Smooth muscle cell (in vitro differentiated cells): ENCODE results near the gene BUB1. TPM values are rescaled to one million over a fixed set of nuclear protein-coding genes. Genes with fewer than 3 reads are reported as not detected.

Source experiments
- DNase-seq: peaks from one replicate; lab custom pipeline; 2025; ENCODE audit not compliant: unreplicated experiment; lab: John Stamatoyannopoulos, UW
- H2AFZ ChIP-seq: fragments of 200-600 bp; sonication (generic); 2 replicates; pipeline ENCODE4 v1.6.0; 2016; ENCODE audit warnings: antibody characterized with exemption, low read depth, mild to moderate bottlenecking
- H3F3A ChIP-seq: fragments of 200-600 bp; sonication (generic); 2 replicates; pipeline ENCODE4 v1.6.0; 2017; ENCODE audit warnings: antibody characterized with exemption, low read depth
- H3K27ac ChIP-seq: fragments of 200-600 bp; sonication (generic); 2 replicates; pipeline ENCODE4 v1.5.1; 2016; ENCODE audit warnings: low read depth, mild to moderate bottlenecking
- H3K27me3 ChIP-seq: fragments of 200-600 bp; sonication (generic); 2 replicates; pipeline ENCODE4 v1.6.1; 2016; ENCODE audit warnings: low read depth, mild to moderate bottlenecking
- H3K36me3 ChIP-seq: fragments of 200-600 bp; sonication (generic); 2 replicates; pipeline ENCODE4 v1.5.1; 2016; ENCODE audit warnings: low read depth
- H3K4me1 ChIP-seq: fragments of 200-600 bp; sonication (generic); 2 replicates; pipeline ENCODE4 v1.5.1; 2016; ENCODE audit warnings: low read depth
- H3K4me2 ChIP-seq: fragments of 200-600 bp; sonication (generic); 2 replicates; pipeline ENCODE4 v1.6.0; 2016; ENCODE audit warnings: mild to moderate bottlenecking
- H3K4me3 ChIP-seq: fragments of 200-600 bp; sonication (generic); 2 replicates; pipeline ENCODE4 v1.5.1; 2016; ENCODE audit warnings: mild to moderate bottlenecking
- H3K79me2 ChIP-seq: fragments of 200-600 bp; sonication (generic); 2 replicates; pipeline ENCODE4 v1.6.0; 2016; ENCODE audit warnings: low read depth, mild to moderate bottlenecking
- H3K9ac ChIP-seq: fragments of 200-600 bp; sonication (generic); 2 replicates; pipeline ENCODE4 v1.6.0; 2016; ENCODE audit warnings: low read depth
- H3K9me3 ChIP-seq: fragments of 200-600 bp; sonication (generic); replicated peaks from 2 replicates; pipeline ENCODE4 v1.5.1; 2016; ENCODE audit warnings: low read depth
- H4K20me1 ChIP-seq: fragments of 200-600 bp; sonication (generic); 2 replicates; pipeline ENCODE4 v1.6.0; 2016; ENCODE audit warnings: low read depth
- WGBS: methylation state at CpG from one replicate; pipeline ENCODE4 v1.1.7; 2016; ENCODE audit warnings: low lambda C conversion rate; 5-methylcytosine and 5-hydroxymethylcytosine counted together
- polyA plus RNA-seq: library from polyadenylated mRNA; unstranded; fragments of >200 nt; fragmentation: Nextera tagmentation; extraction: Ambion mirVana; gene quantifications from 2 replicates; pipeline ENCODE4 v1.2.1, GENCODE V29; 2016
- total RNA-seq: library from RNA; depleted of rRNA; stranded (reverse); fragments of >200 nt; gene quantifications from 2 replicates; pipeline ENCODE4 v1.2.3, GENCODE V29; 2014
- TF ChIP-seq, protein P1 (sequence below): fragments of 200-600 bp; sonication (generic); IDR thresholded peaks from 2 replicates; pipeline ENCODE4 v1.5.1; 2017; ENCODE audit warnings: borderline replicate concordance, mild to moderate bottlenecking, antibody characterized with exemption; ENCODE audit not compliant: insufficient read depth, poor library complexity, severe bottlenecking

The BUB1 gene
- total RNA-seq (18.6 and 20.8 TPM in 2 replicates), polyA plus RNA-seq (8.6 and 9.1 TPM in 2 replicates)

DNA sequence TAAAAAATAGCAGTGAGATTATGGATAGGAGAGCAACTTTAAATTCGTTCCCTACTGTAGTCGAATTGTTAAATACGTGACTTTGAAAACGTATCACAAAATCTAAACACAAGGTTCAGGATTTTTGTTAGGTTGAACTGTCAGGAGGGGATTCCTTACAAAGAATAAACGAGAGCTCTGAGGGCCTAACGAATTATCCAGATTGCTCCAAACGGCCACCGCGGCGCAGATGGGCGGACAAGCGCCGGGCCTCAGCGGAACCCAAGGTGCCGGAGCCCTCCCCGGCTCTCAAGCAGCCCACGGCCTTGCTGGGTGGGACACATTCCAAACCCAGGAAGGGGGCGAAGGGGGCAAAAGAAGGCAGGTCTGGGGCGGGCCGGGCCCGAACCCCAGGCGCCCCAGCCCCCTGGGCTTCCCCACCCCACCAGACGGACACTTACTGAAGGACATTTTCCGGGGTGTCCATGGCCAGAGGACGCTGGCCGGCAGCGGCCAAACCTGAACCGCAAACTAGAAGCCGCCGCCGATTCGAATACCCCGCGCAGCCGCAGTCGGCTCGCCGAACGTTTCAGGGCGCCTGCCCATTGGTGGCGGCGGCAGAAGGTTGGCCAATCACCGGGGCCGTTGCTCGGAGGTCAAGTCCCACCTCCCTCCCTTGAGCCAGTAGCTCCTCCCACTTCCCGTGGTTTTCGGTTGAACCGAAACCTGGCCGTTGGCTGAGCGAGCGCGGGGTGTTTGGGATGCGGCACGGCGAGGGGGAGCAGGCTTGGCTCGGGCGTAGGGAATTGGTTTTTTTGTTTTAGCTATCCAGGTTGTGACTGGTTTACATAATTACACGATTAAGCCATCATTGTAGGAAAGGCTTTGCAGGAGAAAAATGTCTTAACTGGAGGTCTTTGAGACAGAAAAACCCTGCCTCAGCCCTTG lies at the start of gene BUB1:
Gene BUB1 (minus strand): TSS at position 534 of the 927 bp plus-strand sequence. CDS start 68 bp downstream, at position 466.
- H3K36me3 ChIP-seq = no peaks in the 10 kb centered on the region
- peaks cover 26% of the 10 kb centered on the region for H3K4me1 ChIP-seq
- H3K4me2 ChIP-seq = peak within 1 kb of the TSS; percentile 92
- peak within 1 kb of the TSS; percentile 66 for H3K9ac ChIP-seq
- H3K79me2 ChIP-seq = peaks cover 31% of the 10 kb centered on the region
- peak within 1 kb of the TSS; percentile 68 for H3K27ac ChIP-seq
- H3K9me3 ChIP-seq = no peaks in the 10 kb centered on the region
- peak within 1 kb of the TSS; percentile 82 for H3K4me3 ChIP-seq
- TF ChIP-seq, protein P1, sequence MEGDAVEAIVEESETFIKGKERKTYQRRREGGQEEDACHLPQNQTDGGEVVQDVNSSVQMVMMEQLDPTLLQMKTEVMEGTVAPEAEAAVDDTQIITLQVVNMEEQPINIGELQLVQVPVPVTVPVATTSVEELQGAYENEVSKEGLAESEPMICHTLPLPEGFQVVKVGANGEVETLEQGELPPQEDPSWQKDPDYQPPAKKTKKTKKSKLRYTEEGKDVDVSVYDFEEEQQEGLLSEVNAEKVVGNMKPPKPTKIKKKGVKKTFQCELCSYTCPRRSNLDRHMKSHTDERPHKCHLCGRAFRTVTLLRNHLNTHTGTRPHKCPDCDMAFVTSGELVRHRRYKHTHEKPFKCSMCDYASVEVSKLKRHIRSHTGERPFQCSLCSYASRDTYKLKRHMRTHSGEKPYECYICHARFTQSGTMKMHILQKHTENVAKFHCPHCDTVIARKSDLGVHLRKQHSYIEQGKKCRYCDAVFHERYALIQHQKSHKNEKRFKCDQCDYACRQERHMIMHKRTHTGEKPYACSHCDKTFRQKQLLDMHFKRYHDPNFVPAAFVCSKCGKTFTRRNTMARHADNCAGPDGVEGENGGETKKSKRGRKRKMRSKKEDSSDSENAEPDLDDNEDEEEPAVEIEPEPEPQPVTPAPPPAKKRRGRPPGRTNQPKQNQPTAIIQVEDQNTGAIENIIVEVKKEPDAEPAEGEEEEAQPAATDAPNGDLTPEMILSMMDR = no peak
- peak within 1 kb of the TSS; percentile 97 for H2AFZ ChIP-seq
- peaks cover 10% of the 10 kb centered on the region for H3F3A ChIP-seq
- no peaks in the 10 kb centered on the region for H4K20me1 ChIP-seq
- peak; percentile 87 for DNase-seq
- no peaks in the 10 kb centered on the region for H3K27me3 ChIP-seq
- under 1% methylated on average over 47 of the region's 58 CpGs for whole genome bisulfite sequencing

DNA sequence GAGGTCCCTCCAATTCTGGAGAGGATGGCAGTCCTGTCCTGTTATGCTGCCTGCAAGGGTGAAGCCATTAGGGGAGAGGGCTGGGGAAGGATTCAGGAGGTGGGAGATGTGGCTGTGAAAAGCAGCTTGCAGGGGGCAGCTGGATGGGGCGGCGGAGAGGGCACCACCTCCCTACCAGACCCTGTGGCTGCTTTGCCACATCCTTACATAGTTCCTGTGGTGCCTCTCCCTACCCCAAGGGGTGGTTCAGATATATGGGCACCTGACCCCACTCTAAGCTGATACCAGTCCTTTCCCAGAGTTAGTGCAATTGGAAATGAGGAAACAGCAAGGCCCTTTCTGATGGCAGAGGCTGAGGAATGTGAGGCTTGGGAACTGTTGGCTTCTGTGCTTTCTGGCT lies 48.4 kb upstream of the BUB1 start:
- Histone ChIP-seq H3K27ac (no peak overlapping the region), H2AFZ (no peak overlapping the region), H3K4me1 (no peaks in the 10 kb centered on the region), H3K9me3 (no peaks in the 10 kb centered on the region), H3K4me2 (no peak overlapping the region), H3K27me3 (peaks cover 40% of the 10 kb centered on the region), H4K20me1 (no peaks in the 10 kb centered on the region), H3K36me3 (no peaks in the 10 kb centered on the region), H3K4me3 (no peak overlapping the region), H3K9ac (no peak overlapping the region), H3K79me2 (no peaks in the 10 kb centered on the region), H3F3A (no peaks in the 10 kb centered on the region)
- DNase-seq = no peak
- TF ChIP-seq, protein P1 = no peak
- 100% methylated on average over 2 of the region's 2 CpGs for WGBS

DNA sequence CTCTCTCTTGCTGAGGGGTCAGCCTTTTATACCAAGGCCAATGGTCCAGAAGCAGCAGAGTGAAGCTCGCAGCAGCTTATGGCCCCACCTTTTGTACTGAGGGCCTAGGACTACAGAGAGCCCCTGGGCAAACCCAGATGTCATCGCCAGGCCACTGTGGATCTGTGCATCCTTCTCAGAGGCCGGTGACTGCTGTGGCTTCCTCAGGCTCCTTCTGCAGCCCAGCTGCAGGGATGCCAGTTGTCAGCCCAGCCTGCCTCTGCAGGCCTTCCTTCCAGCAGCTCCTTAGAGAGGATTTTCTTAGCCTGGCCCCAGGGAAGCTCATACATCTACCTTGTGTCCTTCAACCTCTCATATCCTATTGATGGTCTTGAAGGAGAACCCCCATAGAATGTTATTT lies 48.0 kb upstream of the BUB1 start:
- Histone ChIP-seq H3K4me3 (no peak overlapping the region), H3K36me3 (no peaks in the 10 kb centered on the region), H3K27ac (no peak overlapping the region), H4K20me1 (no peaks in the 10 kb centered on the region), H3F3A (no peaks in the 10 kb centered on the region), H3K9ac (no peak overlapping the region), H3K9me3 (no peaks in the 10 kb centered on the region), H3K79me2 (no peaks in the 10 kb centered on the region), H3K4me1 (no peaks in the 10 kb centered on the region), H3K4me2 (no peak overlapping the region), H3K27me3 (peaks cover 35% of the 10 kb centered on the region), H2AFZ (no peak overlapping the region)
- no peak for DNase-seq
- TF ChIP-seq, protein P1 = no peak
- WGBS = 92% methylated on average over 3 of the region's 3 CpGs

DNA sequence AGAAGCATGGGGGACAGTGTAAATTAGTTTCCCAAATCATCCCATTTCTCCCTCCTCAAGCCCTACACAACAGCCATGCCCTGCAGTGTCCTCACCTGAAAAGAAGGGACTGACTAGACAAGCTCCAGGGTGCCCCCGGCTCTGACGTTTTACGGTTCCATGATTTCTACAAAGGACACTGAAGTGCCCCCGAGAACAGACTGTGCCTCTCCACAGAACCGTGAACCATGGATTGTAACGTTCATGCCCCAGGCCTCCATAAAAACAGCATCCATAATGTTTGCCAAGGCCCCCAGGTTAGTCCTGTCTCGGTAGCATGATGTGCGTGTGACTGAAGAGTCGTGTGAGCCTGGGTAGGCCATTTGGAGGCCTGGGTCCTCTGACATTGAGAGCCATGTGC lies 47.5 kb upstream of the BUB1 start:
- Histone ChIP-seq H3K9me3 (no peaks in the 10 kb centered on the region), H3K27me3 (peaks cover 31% of the 10 kb centered on the region), H3K79me2 (no peaks in the 10 kb centered on the region), H3K4me3 (no peak overlapping the region), H3K9ac (no peak overlapping the region), H4K20me1 (no peaks in the 10 kb centered on the region), H3K36me3 (no peaks in the 10 kb centered on the region), H3F3A (no peaks in the 10 kb centered on the region), H3K27ac (no peak overlapping the region), H2AFZ (no peak overlapping the region), H3K4me1 (no peaks in the 10 kb centered on the region), H3K4me2 (no peak overlapping the region)
- DNase-seq = no peak
- WGBS = 91% methylated on average over 9 of the region's 9 CpGs
- TF ChIP-seq, protein P1 = no peak
